Measurements from ENCODE around the gene JHY. TPM values are rescaled to one million over a fixed set of nuclear protein-coding genes. Genes with fewer than 3 reads are reported as not detected.
A peak's percentile ranks its signal among the peaks of the same experiment; 100 is the strongest.

The JHY gene
- total RNA-seq (2.1 and 3.5 TPM in 2 replicates), polyA plus RNA-seq (1.6 and 2.6 TPM in 2 replicates), polyA minus RNA-seq (ENCODE audit: low replicate concordance) (not detected in 2 replicates)
- 1.3 and 2.0 TPM in 2 replicates for polyA plus RNA-seq (2012)

- Histone ChIP-seq H3K9ac (ENCODE audit: insufficient read depth, low read length) (peak within 1 kb of the TSS; percentile 56), H3K27ac (ENCODE audit: insufficient read depth, low read length) (peak within 1 kb of the TSS; percentile 67)
These were observed at the start of gene JHY for GRCh38 chr11:122882189-122882856. JHY (plus strand) TSS chr11:122882759; CDS start chr11:122885850, 3,091 bp downstream.

GRCh38 chr11:122833846-122834464, 48.6 kb upstream of the JHY start:
- no peak overlapping the region for H3K4me3 ChIP-seq (replicated peaks in 1 of 4; ENCODE audit: control extremely low read depth in 1 of 4, insufficient read depth in 1 of 4, low read depth in 3 of 4, low read length in 4 of 4)

More at GRCh38 chr11:122882189-122882856, at the start of gene JHY:
- DNase-seq (ENCODE audit: low read depth in 2 of 2) = peak in 1 of 2 donors; percentile 30
- TF ChIP-seq CTCF (conservative IDR thresholded peaks at IDR 0.05 in 1 of 2, IDR thresholded peaks at IDR 0.05 in 1 of 2; ENCODE audit: low read depth in 1 of 2, low read length in 2 of 2) (no peak), EZH2 (IDR thresholded peaks at IDR 0.05; ENCODE audit: low read length, missing control alignments) (peak; percentile 53)
- H4K20me1 ChIP-seq (ENCODE audit: control insufficient read depth, extremely low read depth, insufficient read depth, low read length) = no peaks in the 10 kb centered on the region
- H2AFZ ChIP-seq (ENCODE audit: low read length) = peak within 1 kb of the TSS; percentile 63
- H3K4me2 ChIP-seq (ENCODE audit: extremely low read depth, insufficient read depth, low read length) = peak within 1 kb of the TSS; percentile 94
- no peaks in the 10 kb centered on the region for H3K9me3 ChIP-seq (ENCODE audit: control insufficient read depth, insufficient read depth, low read depth, low read length)
- H3K27me3 ChIP-seq (ENCODE audit: control insufficient read depth, insufficient read depth, low read length) = peaks cover 3% of the 10 kb centered on the region
- H3K4me1 ChIP-seq (ENCODE audit: control insufficient read depth, extremely low read depth, insufficient read depth, low read length) = peaks cover 2% of the 10 kb centered on the region
- H3K79me2 ChIP-seq (ENCODE audit: control insufficient read depth, insufficient read depth, low read length) = no peaks in the 10 kb centered on the region
- no peaks in the 10 kb centered on the region for H3K36me3 ChIP-seq (ENCODE audit: control insufficient read depth, insufficient read depth, low read length)
- H3K4me3 ChIP-seq (replicated peaks in 1 of 4; ENCODE audit: control extremely low read depth in 1 of 4, insufficient read depth in 1 of 4, low read depth in 3 of 4, low read length in 4 of 4) = peak within 1 kb of the TSS; percentile 49 to 73 (median 58)

More at GRCh38 chr11:122833846-122834464, 48.6 kb upstream of the JHY start:
- Histone ChIP-seq H3K9me3 (ENCODE audit: control insufficient read depth, insufficient read depth, low read depth, low read length) (no peaks in the 10 kb centered on the region), H3K4me2 (ENCODE audit: extremely low read depth, insufficient read depth, low read length) (no peak overlapping the region), H2AFZ (ENCODE audit: low read length) (no peak overlapping the region), H3K27ac (ENCODE audit: insufficient read depth, low read length) (no peak overlapping the region), H3K79me2 (ENCODE audit: control insufficient read depth, insufficient read depth, low read length) (no peaks in the 10 kb centered on the region), H3K9ac (ENCODE audit: insufficient read depth, low read length) (no peak overlapping the region), H4K20me1 (ENCODE audit: control insufficient read depth, extremely low read depth, insufficient read depth, low read length) (no peaks in the 10 kb centered on the region), H3K4me1 (ENCODE audit: control insufficient read depth, extremely low read depth, insufficient read depth, low read length) (no peaks in the 10 kb centered on the region), H3K27me3 (ENCODE audit: control insufficient read depth, insufficient read depth, low read length) (no peaks in the 10 kb centered on the region), H3K36me3 (ENCODE audit: control insufficient read depth, insufficient read depth, low read length) (no peaks in the 10 kb centered on the region)
- no peak for DNase-seq (ENCODE audit: low read depth in 2 of 2)
- TF ChIP-seq CTCF (conservative IDR thresholded peaks at IDR 0.05 in 1 of 2, IDR thresholded peaks at IDR 0.05 in 1 of 2; ENCODE audit: low read depth in 1 of 2, low read length in 2 of 2) (no peak), EZH2 (IDR thresholded peaks at IDR 0.05; ENCODE audit: low read length, missing control alignments) (no peak)

Data from fibroblast of lung (primary cell).